GM12878 (cell line): ENCODE results near the gene PARK7. TPM values are rescaled to one million over a fixed set of nuclear protein-coding genes. Genes with fewer than 3 reads are reported as not detected.
A peak's percentile ranks its signal among the peaks of the same experiment; 100 is the strongest.
"Not testable (repeated sequence)": the region's sequence is repeated elsewhere in the genome, so short reads cannot be mapped to it uniquely, and the experiment has no call there.

Experiments
- ATAC-seq: fragments of 200-7000 bp; cut with Tn5 transposase; 3 replicates; pipeline ENCODE4 v1.9.1; 2020; ENCODE audit warnings: mild to moderate bottlenecking, moderate library complexity
- BruUV-seq: library from RNA; stranded (reverse); fragments of 400-500 nt; replicated peaks from 2 replicates; lab custom pipeline; 2021; lab: Mats Ljungman, UMichigan
- CTCF ChIA-PET: fragments of 300-600 bp; sonication (Branson Sonifier 250); formaldehyde crosslinking; extraction: SDS; loops from one replicate; lab custom pipeline; 2021; ENCODE audit warnings: inconsistent platforms; lab: Yijun Ruan, JAX
- POLR2A ChIA-PET: fragments of 350-600 bp; formaldehyde crosslinking; extraction: SDS; loops from one replicate; lab custom pipeline; 2021; ENCODE audit warnings: inconsistent platforms; lab: Charles Lee
- RAD21 ChIA-PET: fragments of 300-600 bp; sonication (Branson Sonifier 250); formaldehyde crosslinking; loops from one replicate; lab custom pipeline; 2023; ENCODE audit warnings: antibody characterized with exemption; ENCODE audit not compliant: unreplicated experiment; lab: Charles Lee
- SMC1A ChIA-PET: fragments of 300-600 bp; sonication (Branson Sonifier 250); formaldehyde crosslinking; loops from one replicate; lab custom pipeline; 2023; ENCODE audit not compliant: unreplicated experiment, uncharacterized antibody; lab: Charles Lee
- DNase-seq: peaks from one replicate; pipeline ENCODE4 v3.0.0-alpha.2; 2011; ENCODE audit warnings: low read depth, low spot score
- FAIRE-seq: peaks from 3 replicates; lab custom pipeline; 2011; peaks lifted over from hg19 to GRCh38; lab: Jason Lieb, UNC
- H2AFZ ChIP-seq: 2 replicates; pipeline ENCODE4 v1.6.0; 2011; ENCODE audit warnings: low read depth, low read length, control low read depth; ENCODE audit not compliant: control insufficient read depth
- H3K27ac ChIP-seq: 2 replicates; pipeline ENCODE4 v1.5.1; 2011; ENCODE audit warnings: control low read depth; ENCODE audit not compliant: control insufficient read depth, insufficient read depth
- H3K27me3 ChIP-seq, 2 experiments: replicated peaks in 1 of 2; 2 replicates each; pipeline versions ENCODE4 v1.6.0 to v1.6.1; 2011; ENCODE audit warnings: low read length in 1 of 2; ENCODE audit not compliant: control insufficient read depth in 2 of 2, insufficient read depth in 2 of 2
- H3K36me3 ChIP-seq, 2 experiments: 2 replicates each; pipeline ENCODE4 v1.5.1; 2011; ENCODE audit warnings: low read length in 1 of 2; ENCODE audit not compliant: control insufficient read depth in 2 of 2, insufficient read depth in 2 of 2
- H3K4me1 ChIP-seq: 2 replicates; pipeline ENCODE4 v1.6.1; 2011; ENCODE audit warnings: mild to moderate bottlenecking, low read length, moderate library complexity, mixed read lengths; ENCODE audit not compliant: control insufficient read depth, insufficient read depth
- H3K4me2 ChIP-seq: 2 replicates; pipeline ENCODE4 v1.6.0; 2011; ENCODE audit warnings: control low read depth; ENCODE audit not compliant: control insufficient read depth, insufficient read depth
- H3K4me3 ChIP-seq: fragments of 200-600 bp; sonication (generic); 2 replicates; pipeline ENCODE4 v1.5.1; 2016
- H3K79me2 ChIP-seq: 2 replicates; pipeline ENCODE4 v1.6.0; 2011; ENCODE audit warnings: low read length; ENCODE audit not compliant: control insufficient read depth, insufficient read depth
- H3K9ac ChIP-seq: 2 replicates; pipeline ENCODE4 v1.8.0; 2011; ENCODE audit warnings: low read length, control low read depth, mixed read lengths; ENCODE audit not compliant: control insufficient read depth, insufficient read depth
- H3K9me3 ChIP-seq: replicated peaks from 3 replicates; pipeline ENCODE4 v1.5.1; 2011; ENCODE audit warnings: mild to moderate bottlenecking, low read length; ENCODE audit not compliant: control insufficient read depth, insufficient read depth
- H4K20me1 ChIP-seq: 2 replicates; pipeline ENCODE4 v1.6.0; 2011; ENCODE audit not compliant: control insufficient read depth, insufficient read depth
- YY1 ChIP-seq: IDR thresholded peaks from 2 replicates; pipeline ENCODE4 v1.6.1; 2011; ENCODE audit warnings: low read depth, mild to moderate bottlenecking, low read length
- WGBS: methylation state at CpG from one replicate; pipeline ENCODE4 v1.1.6; 2016; ENCODE audit warnings: low lambda C conversion rate; ENCODE audit not compliant: insufficient replicate concordance, insufficient coverage; ENCODE audit errors: missing lambda C conversion rate; 5-methylcytosine and 5-hydroxymethylcytosine counted together
- in situ Hi-C: fragments of 300-500 bp; cut with MboI; formaldehyde crosslinking; loops from 9 replicates; pipeline ENCODE4 v1.14.3; 2018; ENCODE audit warnings: mixed read lengths
- intact Hi-C: fragments of 100-400 bp; cut with micrococcal nuclease; formaldehyde crosslinking; loops from one replicate; pipeline ENCODE4 v1.14.2; 2022; ENCODE audit not compliant: unreplicated experiment
- polyA plus RNA-seq, 11 experiments: library from polyadenylated mRNA; depleted of rRNA in 4 of 11; unstranded in 6 of 11; stranded (reverse) in 5 of 11; fragments of >200 nt; fragmentation: Nextera tagmentation in 4 of 11; fragmentation: Illumina TruSeq in 1 of 11; extraction: Ambion mirVana in 4 of 11; extraction: Trizol in 1 of 11; gene quantifications; 1 replicate in 1 of 11; 2 replicates in 10 of 11; pipeline versions ENCODE4 v1.2.1 to v1.2.3, GENCODE V29; 2011 to 2016; ENCODE audit warnings: inconsistent platforms in 2 of 11, missing spikeins in 2 of 11, low read depth in 1 of 11
- total RNA-seq, 4 experiments: library from RNA; depleted of rRNA in 3 of 4; stranded (reverse); fragments of >200 nt in 3 of 4; fragmentation: Illumina TruSeq in 1 of 4; extraction: Trizol in 1 of 4; gene quantifications; 2 replicates each; pipeline versions ENCODE4 v1.2.1 to v1.2.3, GENCODE V29; 2013 to 2021
- TF ChIP-seq, protein P1 (sequence below): IDR thresholded peaks from 2 replicates; pipeline ENCODE4 v1.6.1; 2012; ENCODE audit warnings: low read depth, low read length, improper control_type of control experiment
- TF ChIP-seq, protein P2 (sequence below): fragments of 450-650 bp; IDR thresholded peaks from 2 replicates; pipeline ENCODE4 v1.6.1; 2016; ENCODE audit warnings: mild to moderate bottlenecking

Gene PARK7
- total and polyA plus RNA-seq, 10 of the 15 experiments (the other 5 are each of a cell fraction or from before 2014, with no cell fraction given), result 267 to 1,056 (median 495) TPM

DNA sequence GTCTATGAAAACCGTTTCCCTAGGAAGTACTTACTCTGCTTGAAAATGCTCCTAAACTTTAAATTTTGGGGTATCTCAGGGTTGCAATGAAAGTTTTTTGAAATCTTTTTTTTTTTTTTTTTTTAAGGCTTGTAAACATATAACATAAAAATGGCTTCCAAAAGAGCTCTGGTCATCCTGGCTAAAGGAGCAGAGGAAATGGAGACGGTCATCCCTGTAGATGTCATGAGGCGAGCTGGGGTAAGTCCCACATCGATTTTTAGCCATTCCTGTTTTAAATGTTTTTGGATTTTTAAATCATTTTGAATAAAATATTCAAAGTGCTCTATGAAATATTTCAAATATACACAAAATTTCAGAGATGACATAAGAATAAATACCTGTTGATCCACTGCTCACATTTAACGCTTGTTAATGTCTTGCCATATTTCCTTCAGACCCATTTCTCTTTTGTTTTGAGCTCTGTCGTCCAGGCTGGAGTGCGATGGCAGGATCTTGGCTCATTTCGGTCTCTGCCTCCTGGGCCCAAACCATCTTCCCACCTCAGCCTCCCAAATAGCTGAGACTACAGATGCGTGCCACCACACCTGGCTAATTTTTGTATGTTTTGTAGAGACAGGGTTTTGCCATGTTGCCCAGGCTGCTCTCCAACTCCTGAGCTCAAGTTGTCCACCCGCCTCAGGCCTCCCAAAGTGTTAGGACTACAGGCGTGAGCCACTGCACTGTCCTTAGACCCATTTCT lies 1.3 kb downstream of the PARK7 start:
- in situ Hi-C loops, result no loop called here
- WGBS, result 71% methylated on average over 11 of the region's 11 CpGs
- ATAC-seq (no peak), DNase-seq (no peak), FAIRE-seq (no peak)
- Histone ChIP-seq H3K79me2 (peaks cover 58% of the 10 kb centered on the region), H3K9me3 (no peaks in the 10 kb centered on the region), H3K4me3 (peak overlapping the region; percentile 84), H3K36me3 (peaks cover 1 to 21% of the 10 kb centered on the region in 2 experiments), H3K9ac (peak overlapping the region; percentile 97), H2AFZ (no peak overlapping the region), H3K4me2 (peak overlapping the region; percentile 71), H4K20me1 (no peaks in the 10 kb centered on the region; the same call in 1 of the 2 replicates), H3K27ac (peak overlapping the region; percentile 94), H3K27me3 (no peaks in the 10 kb centered on the region), H3K4me1 (peaks cover 10% of the 10 kb centered on the region)
- SMC1A ChIA-PET, result interaction anchor here (0.6 to 1.8 kb wide), 4 partner anchors 13 to 845 kb away, joined by 3 to 7 read pairs (median 4); no protein-coding TSS in a partner anchor
- TF ChIP-seq, protein P1, sequence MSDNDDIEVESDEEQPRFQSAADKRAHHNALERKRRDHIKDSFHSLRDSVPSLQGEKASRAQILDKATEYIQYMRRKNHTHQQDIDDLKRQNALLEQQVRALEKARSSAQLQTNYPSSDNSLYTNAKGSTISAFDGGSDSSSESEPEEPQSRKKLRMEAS, result no peak
- peak; percentile 55; the same call in 1 of the 2 replicates for TF ChIP-seq YY1
- RAD21 ChIA-PET, result interaction anchor here (1.1 to 1.3 kb wide), 2 partner anchors 13 to 22 kb away, joined by 3 to 5 read pairs; partner anchors contain the start of gene TNFRSF9
- BruUV-seq, result no TSS peak
- POLR2A ChIA-PET, result interaction anchor here (0.6 to 1.5 kb wide), 8 partner anchors 12 to 1173 kb away, joined by 3 to 7 read pairs (median 4); partner anchors contain the start of gene TNFRSF9
- CTCF ChIA-PET, result interaction anchor here (0.7 to 0.8 kb wide), 2 partner anchors 12 to 26 kb away, joined by 3 to 4 read pairs; no protein-coding TSS in a partner anchor
- intact Hi-C loops, result no loop called here

DNA sequence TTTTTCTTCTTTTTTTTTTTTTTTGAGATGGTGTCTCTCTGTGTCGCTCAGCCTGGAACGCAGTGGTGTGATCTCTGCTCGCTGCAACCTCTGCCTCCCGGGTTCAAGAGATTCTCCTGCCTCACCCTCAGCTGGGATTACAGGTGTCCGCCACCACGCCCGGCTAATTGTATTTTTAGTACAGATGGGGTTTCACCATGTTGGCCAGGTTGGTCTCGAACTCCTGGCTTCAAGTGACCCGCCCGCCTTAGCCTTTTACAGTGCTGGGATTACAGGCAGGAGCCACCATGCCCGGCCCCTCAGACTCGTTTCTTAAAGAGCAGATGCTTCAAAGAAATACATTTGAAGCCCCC lies 1.8 kb downstream of the PARK7 start:
- H3K79me2 ChIP-seq, result peaks cover 60% of the 10 kb centered on the region
- WGBS, result over 99% methylated on average over 11 of the region's 12 CpGs
- TF ChIP-seq, protein P2, sequence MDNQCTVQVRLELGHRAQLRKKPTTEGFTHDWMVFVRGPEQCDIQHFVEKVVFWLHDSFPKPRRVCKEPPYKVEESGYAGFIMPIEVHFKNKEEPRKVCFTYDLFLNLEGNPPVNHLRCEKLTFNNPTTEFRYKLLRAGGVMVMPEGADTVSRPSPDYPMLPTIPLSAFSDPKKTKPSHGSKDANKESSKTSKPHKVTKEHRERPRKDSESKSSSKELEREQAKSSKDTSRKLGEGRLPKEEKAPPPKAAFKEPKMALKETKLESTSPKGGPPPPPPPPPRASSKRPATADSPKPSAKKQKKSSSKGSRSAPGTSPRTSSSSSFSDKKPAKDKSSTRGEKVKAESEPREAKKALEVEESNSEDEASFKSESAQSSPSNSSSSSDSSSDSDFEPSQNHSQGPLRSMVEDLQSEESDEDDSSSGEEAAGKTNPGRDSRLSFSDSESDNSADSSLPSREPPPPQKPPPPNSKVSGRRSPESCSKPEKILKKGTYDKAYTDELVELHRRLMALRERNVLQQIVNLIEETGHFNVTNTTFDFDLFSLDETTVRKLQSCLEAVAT, result 0 out of 2 replicates have a peak, but pooled peaks have one; percentile 24
- TF ChIP-seq, all 136 proteins: peak for 1; not testable (repeated sequence) for 135
- POLR2A ChIA-PET, result interaction anchor here (1.4 kb wide), 1 partner anchor 23 kb away, joined by 4 read pairs; the partner anchor contains the start of gene TNFRSF9
- H3K27me3 ChIP-seq, H4K20me1 ChIP-seq, FAIRE-seq, H2AFZ ChIP-seq, H3K9ac ChIP-seq, DNase-seq, in situ Hi-C loops, intact Hi-C loops, BruUV-seq, ATAC-seq, H3K9me3 ChIP-seq, H3K27ac ChIP-seq, H3K4me3 ChIP-seq: not testable (repeated sequence)
- SMC1A ChIA-PET, result interaction anchor here (0.7 to 1.0 kb wide), 2 partner anchors 10 to 12 kb away, joined by 3 to 4 read pairs; no protein-coding TSS in a partner anchor
- peaks cover 1 to 21% of the 10 kb centered on the region in 2 experiments for H3K36me3 ChIP-seq
- CTCF ChIA-PET, result interaction anchor here (0.8 kb wide), 1 partner anchor 12 kb away, joined by 4 read pairs; no protein-coding TSS in a partner anchor
- RAD21 ChIA-PET, result interaction anchor here (1.1 kb wide), 1 partner anchor 23 kb away, joined by 5 read pairs; the partner anchor contains the start of gene TNFRSF9
- peaks cover 10% of the 10 kb centered on the region for H3K4me1 ChIP-seq
- peak overlapping the region; percentile 71 for H3K4me2 ChIP-seq

DNA sequence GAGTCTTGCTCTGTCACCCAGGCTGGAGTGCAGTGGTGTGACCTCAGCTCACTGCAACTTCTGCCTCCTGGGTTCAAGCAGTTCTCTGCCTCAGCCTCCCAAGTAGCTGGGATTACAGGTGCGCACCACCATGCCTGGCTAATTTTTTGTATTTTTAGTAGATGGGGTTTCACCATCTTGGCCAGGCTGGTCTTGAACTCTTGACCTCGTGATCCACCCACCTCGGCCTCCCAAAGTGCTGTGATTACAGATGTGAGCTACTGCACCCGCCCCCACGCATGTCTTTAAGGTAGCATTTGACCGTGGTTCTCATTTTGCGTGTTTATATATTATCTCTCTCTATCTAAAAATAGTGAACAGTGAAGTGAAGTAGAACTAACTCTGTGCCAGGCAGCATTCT lies 2.3 kb downstream of the PARK7 start:
- CTCF ChIA-PET, result interaction anchor here (0.6 kb wide), 1 partner anchor 263 kb away, joined by 3 read pairs; no protein-coding TSS in a partner anchor
- H3K27me3 ChIP-seq, H3K4me3 ChIP-seq, H3K9ac ChIP-seq, RAD21 ChIA-PET, DNase-seq, H3K27ac ChIP-seq, ATAC-seq, FAIRE-seq, H2AFZ ChIP-seq, intact Hi-C loops, in situ Hi-C loops, H4K20me1 ChIP-seq, BruUV-seq, H3K4me2 ChIP-seq, H3K9me3 ChIP-seq: not testable (repeated sequence)
- POLR2A ChIA-PET, result interaction anchor here (1.4 kb wide), 1 partner anchor 24 kb away, joined by 4 read pairs; the partner anchor contains the start of gene TNFRSF9
- SMC1A ChIA-PET, result interaction anchor here (0.7 to 1.5 kb wide), 2 partner anchors 9 to 12 kb away, joined by 3 to 10 read pairs; no protein-coding TSS in a partner anchor
- WGBS, result 82% methylated on average over 7 of the region's 7 CpGs
- peaks cover 10% of the 10 kb centered on the region for H3K4me1 ChIP-seq
- peaks cover 1 to 24% of the 10 kb centered on the region in 2 experiments for H3K36me3 ChIP-seq
- peaks cover 60% of the 10 kb centered on the region for H3K79me2 ChIP-seq
